Coronary artery (tissue), 2 donors: ENCODE measurements around the gene CHAC2.

Experiments
- DNase-seq: peaks from one replicate; pipeline ENCODE4 v3.0.0-alpha.2; 2017; ENCODE audit warnings: low spot score
- H3K27ac ChIP-seq, 2 donors: fragments of 200-600 bp; sonication (generic); one replicate each; pipeline ENCODE4 v1.5.1; 2016 to 2019
- H3K4me3 ChIP-seq: fragments of 200-600 bp; sonication (generic); 2 replicates; pipeline ENCODE4 v1.5.1; 2016; ENCODE audit warnings: mild to moderate bottlenecking, moderate library complexity
- TF ChIP-seq, protein P1 (sequence below): fragments of 200-600 bp; sonication (generic); IDR thresholded peaks from one replicate; pipeline ENCODE4 v1.5.1; 2019; ENCODE audit warnings: antibody characterized with exemption

Gene CHAC2

DNA sequence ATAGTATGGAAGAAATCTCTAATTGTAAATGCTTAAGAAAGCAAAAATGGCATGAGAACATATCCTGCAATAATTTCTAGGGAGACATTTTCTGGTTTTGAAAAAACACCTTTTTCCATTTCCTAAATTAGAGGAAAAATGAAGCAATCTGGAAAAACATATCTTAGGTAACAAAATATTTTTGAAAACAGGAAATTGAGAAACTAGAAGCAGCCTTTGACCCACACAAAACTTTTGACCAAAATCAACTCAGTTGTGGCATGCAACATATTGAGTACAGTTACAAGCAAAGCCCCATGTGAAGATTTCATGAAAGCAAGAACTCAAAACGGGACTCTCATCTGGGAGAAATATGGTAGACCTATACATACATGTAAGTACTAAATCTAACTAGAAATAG is 28.6 kb upstream of the CHAC2 start:
- no peak overlapping the region for H3K4me3 ChIP-seq
- TF ChIP-seq, protein P1, sequence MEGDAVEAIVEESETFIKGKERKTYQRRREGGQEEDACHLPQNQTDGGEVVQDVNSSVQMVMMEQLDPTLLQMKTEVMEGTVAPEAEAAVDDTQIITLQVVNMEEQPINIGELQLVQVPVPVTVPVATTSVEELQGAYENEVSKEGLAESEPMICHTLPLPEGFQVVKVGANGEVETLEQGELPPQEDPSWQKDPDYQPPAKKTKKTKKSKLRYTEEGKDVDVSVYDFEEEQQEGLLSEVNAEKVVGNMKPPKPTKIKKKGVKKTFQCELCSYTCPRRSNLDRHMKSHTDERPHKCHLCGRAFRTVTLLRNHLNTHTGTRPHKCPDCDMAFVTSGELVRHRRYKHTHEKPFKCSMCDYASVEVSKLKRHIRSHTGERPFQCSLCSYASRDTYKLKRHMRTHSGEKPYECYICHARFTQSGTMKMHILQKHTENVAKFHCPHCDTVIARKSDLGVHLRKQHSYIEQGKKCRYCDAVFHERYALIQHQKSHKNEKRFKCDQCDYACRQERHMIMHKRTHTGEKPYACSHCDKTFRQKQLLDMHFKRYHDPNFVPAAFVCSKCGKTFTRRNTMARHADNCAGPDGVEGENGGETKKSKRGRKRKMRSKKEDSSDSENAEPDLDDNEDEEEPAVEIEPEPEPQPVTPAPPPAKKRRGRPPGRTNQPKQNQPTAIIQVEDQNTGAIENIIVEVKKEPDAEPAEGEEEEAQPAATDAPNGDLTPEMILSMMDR, result no peak
- no peak for DNase-seq
- no peak overlapping the region for H3K27ac ChIP-seq

DNA sequence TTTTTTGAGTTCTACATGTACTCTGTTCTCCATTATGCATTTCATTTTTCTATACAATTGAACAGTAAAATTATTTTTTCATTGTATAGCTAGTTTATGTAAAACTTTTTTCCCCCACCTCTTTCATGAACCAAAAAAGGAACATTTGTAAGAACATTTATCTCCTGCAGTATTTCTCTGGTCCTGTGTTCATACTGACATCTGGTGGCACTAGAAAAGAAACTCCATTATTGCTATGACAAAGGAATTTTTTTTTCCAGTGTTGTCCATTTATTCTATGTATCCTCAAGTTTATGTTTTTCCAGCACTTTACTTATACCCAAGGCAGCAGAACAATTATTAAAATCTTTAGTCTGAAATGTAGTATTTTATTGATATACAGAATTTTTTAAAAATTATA is 27.4 kb upstream of the CHAC2 start:
- no peak overlapping the region for H3K4me3 ChIP-seq
- DNase-seq, result no peak
- TF ChIP-seq, protein P1, result no peak
- H3K27ac ChIP-seq, result no peak overlapping the region

DNA sequence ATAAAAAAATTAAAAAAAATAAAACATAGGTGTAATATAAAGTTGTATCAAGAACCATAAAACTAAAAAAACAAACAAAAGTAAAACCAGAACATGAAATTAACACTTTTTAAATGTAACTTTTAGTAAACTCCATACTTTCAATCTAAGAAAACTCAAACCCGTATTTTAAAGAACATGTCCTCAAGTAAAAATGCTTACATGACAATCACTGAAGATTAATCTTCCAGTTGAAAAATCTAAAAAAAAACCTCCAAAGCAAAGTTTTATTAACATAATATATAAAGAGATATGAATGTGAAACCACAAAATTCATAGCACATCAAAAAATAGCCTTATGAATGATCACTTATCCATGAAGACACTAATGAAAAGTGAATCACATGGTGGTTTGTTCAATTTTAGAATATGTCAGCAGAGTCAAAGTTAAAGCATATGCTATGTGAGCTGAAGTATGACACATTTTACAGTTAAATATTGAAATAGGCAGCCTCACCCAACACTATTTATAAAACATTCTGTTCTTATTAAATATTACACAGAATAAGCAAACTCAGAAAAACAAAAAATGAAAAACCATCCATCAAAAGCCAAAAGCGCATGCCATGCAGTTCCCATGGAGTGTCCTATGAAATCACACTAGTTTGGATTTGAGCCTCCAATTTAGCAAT is 23.1 kb upstream of the CHAC2 start:
- TF ChIP-seq, protein P1, result no peak

DNA sequence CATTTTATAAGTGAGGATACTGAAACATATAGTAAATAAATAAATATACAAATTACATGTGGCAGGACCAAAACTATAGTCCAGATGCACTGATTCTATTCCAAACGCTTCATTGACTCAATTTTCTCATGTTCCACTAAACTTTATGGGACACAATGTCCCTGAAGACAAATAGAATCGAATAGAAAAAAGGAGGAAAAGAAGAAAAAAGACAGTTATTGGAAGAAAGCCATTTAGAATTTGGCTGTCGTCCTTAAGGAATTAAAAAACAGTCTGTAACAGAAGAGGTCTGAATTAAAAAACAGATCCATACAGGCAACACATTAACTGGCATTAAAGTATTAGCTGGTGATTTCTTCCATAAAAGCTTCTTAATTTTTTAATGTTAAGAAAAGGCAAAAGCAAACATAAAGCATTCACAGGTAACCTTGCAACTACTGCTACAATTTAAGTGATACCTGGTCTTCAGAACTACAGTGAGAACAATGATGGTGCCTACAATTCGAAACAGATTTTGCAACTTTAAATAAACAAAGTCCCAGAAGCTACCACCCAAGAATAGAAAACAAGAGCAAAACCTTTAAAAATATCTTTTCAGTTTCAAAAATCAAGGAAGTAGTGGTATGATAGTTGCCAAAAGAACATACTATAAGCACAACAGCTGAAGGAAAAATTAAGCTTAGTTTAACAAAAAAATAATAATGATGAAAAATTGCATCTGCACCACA is 17.4 kb upstream of the CHAC2 start:
- no peak overlapping the region for H3K27ac ChIP-seq
- no peak for DNase-seq
- TF ChIP-seq, protein P1, result no peak

More for the DNA sequence above, 23.1 kb upstream of the CHAC2 start:
- Histone ChIP-seq H3K4me3 (no peak overlapping the region), H3K27ac (no peak overlapping the region)
- DNase-seq, result no peak

DNA sequence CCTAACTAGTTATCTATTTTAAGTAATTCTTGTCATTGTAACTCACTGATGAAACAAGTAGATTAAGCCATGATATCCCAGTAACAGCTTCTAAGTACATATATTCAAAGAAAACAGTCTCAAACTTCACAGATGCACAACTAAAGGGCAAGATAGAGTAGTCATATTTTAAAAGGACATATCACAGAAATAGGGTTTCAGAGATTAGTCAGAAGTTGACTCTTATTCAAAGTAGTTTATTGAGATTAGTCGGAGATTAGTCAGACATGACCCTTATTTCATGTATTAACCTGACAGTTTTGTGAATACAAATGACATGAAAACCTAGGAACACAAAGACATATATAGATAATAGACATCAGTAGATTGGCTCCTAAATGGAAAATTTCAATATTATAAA is 15.9 kb upstream of the CHAC2 start:
- DNase-seq, result no peak
- Histone ChIP-seq H3K27ac (no peak overlapping the region), H3K4me3 (no peak overlapping the region)
- TF ChIP-seq, protein P1, result no peak

More for the DNA sequence above, 17.4 kb upstream of the CHAC2 start:
- no peak overlapping the region for H3K4me3 ChIP-seq

DNA sequence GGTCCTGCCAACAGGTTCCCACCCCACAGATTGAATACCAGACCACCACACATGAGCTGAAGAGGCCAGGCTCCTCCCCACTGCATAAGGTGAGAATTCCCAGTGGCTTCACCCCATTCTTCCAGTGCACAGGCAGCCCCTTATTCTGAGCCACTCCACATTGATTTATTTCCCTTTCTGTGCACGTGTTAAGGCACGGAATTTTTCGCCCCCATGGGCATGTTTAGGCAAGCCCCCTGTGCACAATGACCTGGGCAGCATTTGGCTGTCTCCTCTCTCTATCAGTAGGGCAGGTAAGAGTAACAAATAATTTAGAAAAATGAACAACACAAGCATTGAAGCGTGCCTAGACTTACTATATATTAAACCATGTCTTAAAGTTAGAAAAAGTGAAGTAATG is 15.2 kb upstream of the CHAC2 start:
- H3K27ac ChIP-seq, result no peak overlapping the region
- H3K4me3 ChIP-seq, result no peak overlapping the region
- TF ChIP-seq, protein P1, result no peak
- no peak for DNase-seq

DNA sequence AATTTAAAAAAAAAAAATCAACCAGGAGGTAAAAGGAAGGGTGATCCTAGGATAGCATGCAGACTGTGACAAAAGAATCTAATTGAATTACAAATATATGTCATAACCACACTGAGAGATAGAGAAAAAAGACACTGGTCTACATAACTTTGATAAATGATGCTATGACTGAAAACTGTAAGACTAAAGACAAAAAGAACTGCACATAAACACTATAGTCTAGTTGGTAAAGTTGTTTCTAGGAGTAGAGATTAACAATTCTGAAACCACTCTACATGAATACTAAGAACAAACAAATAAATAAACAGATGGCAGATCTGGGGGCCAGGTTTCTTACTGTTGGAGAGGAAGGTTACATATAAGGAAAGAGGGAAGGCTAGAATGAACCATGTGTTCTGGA is 14.6 kb upstream of the CHAC2 start:
- Histone ChIP-seq H3K27ac (no peak overlapping the region), H3K4me3 (no peak overlapping the region)
- no peak for DNase-seq
- TF ChIP-seq, protein P1, result no peak
